ENCODE measurements around the gene PRKACA. TPM values are rescaled to one million over a fixed set of nuclear protein-coding genes. Genes with fewer than 3 reads are reported as not detected.

Gene PRKACA
- total RNA-seq, 2 donors from 2014 or later: 144 to 185 TPM

GRCh38 chr19:14089412-14089661 lies 28.2 kb downstream of the PRKACA start:
- Histone ChIP-seq H3K4me3 (peak overlapping the region; percentile 70 to 76), H3K9me3 (peaks cover 4 to 13% of the 10 kb centered on the region in 2 donors), H3K4me1 (peaks cover 0 to 15% of the 10 kb centered on the region in 2 donors), H3K27ac (peak overlapping the region in 1 of 2 donors; percentile 43), H3K27me3 (no peaks in the 10 kb centered on the region), H3K36me3 (peaks cover 8% of the 10 kb centered on the region)
- DNase-seq (ENCODE audit: low spot score): no peak
- TF ChIP-seq, protein P1, sequence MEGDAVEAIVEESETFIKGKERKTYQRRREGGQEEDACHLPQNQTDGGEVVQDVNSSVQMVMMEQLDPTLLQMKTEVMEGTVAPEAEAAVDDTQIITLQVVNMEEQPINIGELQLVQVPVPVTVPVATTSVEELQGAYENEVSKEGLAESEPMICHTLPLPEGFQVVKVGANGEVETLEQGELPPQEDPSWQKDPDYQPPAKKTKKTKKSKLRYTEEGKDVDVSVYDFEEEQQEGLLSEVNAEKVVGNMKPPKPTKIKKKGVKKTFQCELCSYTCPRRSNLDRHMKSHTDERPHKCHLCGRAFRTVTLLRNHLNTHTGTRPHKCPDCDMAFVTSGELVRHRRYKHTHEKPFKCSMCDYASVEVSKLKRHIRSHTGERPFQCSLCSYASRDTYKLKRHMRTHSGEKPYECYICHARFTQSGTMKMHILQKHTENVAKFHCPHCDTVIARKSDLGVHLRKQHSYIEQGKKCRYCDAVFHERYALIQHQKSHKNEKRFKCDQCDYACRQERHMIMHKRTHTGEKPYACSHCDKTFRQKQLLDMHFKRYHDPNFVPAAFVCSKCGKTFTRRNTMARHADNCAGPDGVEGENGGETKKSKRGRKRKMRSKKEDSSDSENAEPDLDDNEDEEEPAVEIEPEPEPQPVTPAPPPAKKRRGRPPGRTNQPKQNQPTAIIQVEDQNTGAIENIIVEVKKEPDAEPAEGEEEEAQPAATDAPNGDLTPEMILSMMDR (IDR thresholded peaks at IDR 0.05): no peak

- DNase-seq (ENCODE audit: low spot score): no peak
- TF ChIP-seq, protein P1 (IDR thresholded peaks at IDR 0.05): no peak
- Histone ChIP-seq H3K27ac (peak overlapping the region in 1 of 2 donors; percentile 43), H3K36me3 (peaks cover 8% of the 10 kb centered on the region), H3K9me3 (peaks cover 4 to 13% of the 10 kb centered on the region in 2 donors), H3K4me1 (peaks cover 0 to 15% of the 10 kb centered on the region in 2 donors), H3K4me3 (peak overlapping the region; percentile 70 to 76), H3K27me3 (no peaks in the 10 kb centered on the region)
These were observed 28.7 kb downstream of the PRKACA start for GRCh38 chr19:14088634-14089411.

GRCh38 chr19:14086098-14086497 lies 31.5 kb downstream of the PRKACA start:
- Histone ChIP-seq H3K4me3 (no peak overlapping the region), H3K27ac (no peak overlapping the region), H3K4me1 (peaks cover 0 to 17% of the 10 kb centered on the region in 2 donors), H3K27me3 (no peaks in the 10 kb centered on the region), H3K9me3 (no peaks in the 10 kb centered on the region), H3K36me3 (peaks cover 8% of the 10 kb centered on the region)
- TF ChIP-seq, protein P1 (IDR thresholded peaks at IDR 0.05): no peak
- no peak for DNase-seq (ENCODE audit: low spot score)

DNA sequence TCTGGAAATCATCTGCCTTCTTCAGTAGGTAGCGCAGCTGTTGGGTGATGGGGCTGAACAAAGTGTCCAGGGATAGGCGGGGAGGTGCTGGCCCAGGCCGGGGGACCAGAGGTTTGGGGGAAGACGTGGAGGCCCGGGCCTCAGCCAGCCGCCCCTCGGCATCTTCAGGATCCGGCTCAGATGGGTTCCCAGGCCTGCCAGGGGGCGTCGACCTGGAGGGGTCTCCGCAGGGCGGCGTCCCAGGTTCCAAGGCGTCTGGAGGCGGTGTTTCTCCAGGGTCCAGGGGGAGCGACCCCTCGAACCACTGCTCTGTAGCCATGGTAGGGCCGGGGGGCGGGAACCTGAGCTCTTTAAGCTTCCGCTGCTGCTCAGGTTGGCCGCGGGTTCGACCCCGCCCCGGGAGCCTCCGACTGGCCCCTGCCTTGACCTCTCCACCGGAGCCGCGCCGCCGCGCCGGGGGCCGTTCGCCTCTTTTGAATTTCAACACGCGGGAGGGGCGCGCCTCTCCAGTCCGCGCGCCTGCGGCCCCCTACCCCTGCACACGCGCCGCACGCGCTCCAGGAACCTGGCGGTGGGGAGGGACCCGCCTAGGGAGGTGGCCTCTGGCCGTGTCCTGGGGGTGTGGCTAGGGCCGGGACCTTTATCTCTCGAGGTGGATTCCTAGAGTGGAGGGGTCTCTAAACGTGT lies 32.1 kb downstream of the PRKACA start, which contains the start of gene C19orf67:
Gene C19orf67, minus strand, starts transcription at position 475 of the 687 bp plus-strand sequence. Its CDS starts 156 bp downstream, at position 319.
- Histone ChIP-seq H3K4me1 (peaks cover 0 to 22% of the 10 kb centered on the region in 2 donors), H3K27ac (no peak within 1 kb of the TSS), H3K4me3 (no peak within 1 kb of the TSS), H3K9me3 (no peaks in the 10 kb centered on the region), H3K27me3 (no peaks in the 10 kb centered on the region), H3K36me3 (peaks cover 8% of the 10 kb centered on the region)
- no peak for DNase-seq (ENCODE audit: low spot score)
- TF ChIP-seq, protein P1 (IDR thresholded peaks at IDR 0.05): no peak

- Histone ChIP-seq H3K27me3 (no peaks in the 10 kb centered on the region), H3K9me3 (no peaks in the 10 kb centered on the region), H3K27ac (no peak overlapping the region), H3K4me3 (peak overlapping the region in 1 of 2 donors; percentile 67), H3K36me3 (no peaks in the 10 kb centered on the region), H3K4me1 (peaks cover 0 to 19% of the 10 kb centered on the region in 2 donors)
- TF ChIP-seq, protein P1 (IDR thresholded peaks at IDR 0.05): no peak
- DNase-seq (ENCODE audit: low spot score): no peak
These were observed 34.9 kb downstream of the PRKACA start for GRCh38 chr19:14082675-14082960.
